ENCODE measurements around the gene CAPRIN1.
A peak's percentile ranks its signal among the peaks of the same experiment; 100 is the strongest.

The CAPRIN1 gene

DNA sequence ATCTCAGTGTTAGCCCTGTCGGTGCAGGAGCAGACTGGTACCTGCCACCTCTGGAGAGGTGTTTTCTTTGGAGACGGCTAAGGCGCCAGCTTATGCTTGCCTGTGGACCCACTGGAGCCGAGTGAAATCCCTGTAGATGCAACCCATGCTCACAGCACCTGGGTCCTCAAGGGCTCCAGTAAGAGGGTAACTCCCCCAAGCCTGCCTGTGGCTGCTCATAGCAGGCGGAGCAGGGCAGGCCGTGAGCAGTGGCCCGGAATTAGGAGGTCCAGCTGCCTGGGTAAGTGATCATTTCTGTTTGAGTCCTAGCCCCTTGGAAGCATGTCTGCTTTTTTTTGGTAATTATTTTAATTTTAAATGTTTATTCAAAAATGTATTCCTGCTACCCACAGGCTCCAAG, 97.7 kb downstream of the CAPRIN1 start:
- Histone ChIP-seq H3K27me3 (ENCODE audit: insufficient read depth, low read length) (no peaks in the 10 kb centered on the region), H3K4me3 (ENCODE audit: low read length) (no peak overlapping the region), H3K4me1 (ENCODE audit: insufficient read depth, low read length) (no peaks in the 10 kb centered on the region), H3K9ac (ENCODE audit: low read depth, low read length) (peak overlapping the region; percentile 25; the same call in 1 of the 2 replicates), H3K9me3 (ENCODE audit: insufficient read depth, low read depth, low read length) (no peaks in the 10 kb centered on the region), H3K27ac (ENCODE audit: low read length) (no peak overlapping the region), H3K36me3 (ENCODE audit: insufficient read depth, low read depth, low read length) (peaks cover 94% of the 10 kb centered on the region)

- H3K9me3 ChIP-seq (ENCODE audit: insufficient read depth, low read depth, low read length) = no peaks in the 10 kb centered on the region
- H3K9ac ChIP-seq (ENCODE audit: low read depth, low read length) = no peak overlapping the region
- H3K4me3 ChIP-seq (ENCODE audit: low read length) = no peak overlapping the region
- no peaks in the 10 kb centered on the region for H3K27me3 ChIP-seq (ENCODE audit: insufficient read depth, low read length)
- peaks cover 89% of the 10 kb centered on the region for H3K36me3 ChIP-seq (ENCODE audit: insufficient read depth, low read depth, low read length)
- H3K4me1 ChIP-seq (ENCODE audit: insufficient read depth, low read length) = no peaks in the 10 kb centered on the region
- no peak overlapping the region for H3K27ac ChIP-seq (ENCODE audit: low read length)
Observed at GRCh38 chr11:34149786-34150185, 98.3 kb downstream of the CAPRIN1 start.

DNA sequence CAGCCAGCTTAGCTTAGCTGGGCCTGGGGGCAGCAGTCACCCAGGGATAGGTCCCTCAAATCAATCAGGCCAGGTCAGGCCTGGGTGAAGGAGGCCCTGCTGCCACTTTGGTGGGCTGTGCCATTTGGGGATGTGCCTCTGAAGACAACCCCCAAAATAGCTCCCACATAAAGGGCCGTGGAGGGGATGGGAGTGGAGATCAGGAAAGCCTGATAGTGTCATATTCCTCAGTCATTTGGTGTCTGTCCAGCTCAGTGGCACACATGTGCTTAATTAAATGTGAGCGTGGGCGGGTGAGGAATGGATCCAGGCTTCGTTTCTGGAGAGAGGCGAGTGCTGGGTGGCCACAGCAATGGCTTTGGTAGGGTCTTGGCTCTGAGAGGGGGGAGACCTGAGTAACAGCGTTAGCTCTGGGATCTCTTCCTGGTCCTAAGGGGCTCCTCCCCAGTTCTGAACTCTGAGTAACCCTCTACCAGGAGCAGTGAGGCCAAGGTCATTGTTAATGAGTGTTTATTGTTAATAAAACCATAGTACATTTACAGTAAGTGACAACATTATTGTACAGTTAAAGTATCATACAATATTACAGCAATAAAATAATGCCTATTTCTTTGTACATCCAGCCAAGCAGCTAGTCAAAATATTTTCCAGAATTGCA, 99.1 kb downstream of the CAPRIN1 start:
- no peaks in the 10 kb centered on the region for H3K4me1 ChIP-seq (ENCODE audit: insufficient read depth, low read length)
- H3K27me3 ChIP-seq (ENCODE audit: insufficient read depth, low read length) = no peaks in the 10 kb centered on the region
- H3K9ac ChIP-seq (ENCODE audit: low read depth, low read length) = no peak overlapping the region
- no peak overlapping the region for H3K27ac ChIP-seq (ENCODE audit: low read length)
- H3K9me3 ChIP-seq (ENCODE audit: insufficient read depth, low read depth, low read length) = no peaks in the 10 kb centered on the region
- peaks cover 80% of the 10 kb centered on the region for H3K36me3 ChIP-seq (ENCODE audit: insufficient read depth, low read depth, low read length)
- no peak overlapping the region for H3K4me3 ChIP-seq (ENCODE audit: low read length)
